GM18873 (cell line): ENCODE data around the gene C5orf63.
"Not testable (repeated sequence)": the region's sequence is repeated elsewhere in the genome, so short reads cannot be mapped to it uniquely, and the experiment has no call there.

Source experiments
- ATAC-seq: cut with Tn5 transposase; IDR thresholded peaks from one replicate; pipeline ENCODE4 v1.9.1; 2021; ENCODE audit warnings: mild to moderate bottlenecking, moderate library complexity, moderate number of reproducible peaks; ENCODE audit not compliant: unreplicated experiment, low FRiP score

The C5orf63 gene

GRCh38 chr5:127072861-127073846 lies at the start of gene C5orf63:
C5orf63 (minus strand) TSS chr5:127073502; CDS start chr5:127058995, 14,507 bp downstream.
- ATAC-seq = peak; percentile 92

- ATAC-seq = no peak
Observed at GRCh38 chr5:127112347-127112864, 39.1 kb upstream of the C5orf63 start.

- no peak for ATAC-seq
Observed at GRCh38 chr5:127111112-127111511, 37.8 kb upstream of the C5orf63 start.

GRCh38 chr5:127108624-127109260 lies 35.4 kb upstream of the C5orf63 start:
- ATAC-seq = not testable (repeated sequence)

- ATAC-seq = no peak
Observed at GRCh38 chr5:127101935-127102334, 28.6 kb upstream of the C5orf63 start.

GRCh38 chr5:127101533-127101932 lies 28.2 kb upstream of the C5orf63 start:
- ATAC-seq = no peak

GRCh38 chr5:127098241-127098640 lies 24.9 kb upstream of the C5orf63 start:
- ATAC-seq = no peak

- ATAC-seq = no peak
Observed at GRCh38 chr5:127097278-127097677, 24.0 kb upstream of the C5orf63 start.

- ATAC-seq = no peak
Observed at GRCh38 chr5:127096328-127096993, 23.2 kb upstream of the C5orf63 start.

- no peak for ATAC-seq
Observed at GRCh38 chr5:127094161-127094814, 21.0 kb upstream of the C5orf63 start.

GRCh38 chr5:127092690-127093089 lies 19.4 kb upstream of the C5orf63 start:
- ATAC-seq = no peak

GRCh38 chr5:127089191-127089590 lies 15.9 kb upstream of the C5orf63 start:
- ATAC-seq = no peak

- no peak for ATAC-seq
Observed at GRCh38 chr5:127088251-127088650, 14.9 kb upstream of the C5orf63 start.

GRCh38 chr5:127086589-127086988 lies 13.3 kb upstream of the C5orf63 start:
- no peak for ATAC-seq

GRCh38 chr5:127085796-127086195 lies 12.5 kb upstream of the C5orf63 start:
- no peak for ATAC-seq

GRCh38 chr5:127085371-127085770 lies 12.1 kb upstream of the C5orf63 start:
- ATAC-seq = no peak

GRCh38 chr5:127084656-127085055 lies 11.4 kb upstream of the C5orf63 start:
- ATAC-seq = no peak

- no peak for ATAC-seq
Observed at GRCh38 chr5:127083711-127084110, 10.4 kb upstream of the C5orf63 start.

- no peak for ATAC-seq
Observed at GRCh38 chr5:127079994-127080491, 6.7 kb upstream of the C5orf63 start.

GRCh38 chr5:127077366-127077765 lies 4.1 kb upstream of the C5orf63 start:
- ATAC-seq = no peak
